Right lobe of liver (tissue), 6 donors: ENCODE data around the gene HNRNPLL. TPM values are rescaled to one million over a fixed set of nuclear protein-coding genes. Genes with fewer than 3 reads are reported as not detected.
A peak's percentile ranks its signal among the peaks of the same experiment; 100 is the strongest.

Experiments
- ATAC-seq, 4 donors: fragments of 200-7000 bp; cut with Tn5 transposase; one replicate each; pipeline ENCODE4 v1.9.1; 2020; ENCODE audit warnings: mild to moderate bottlenecking in 4 of 4, moderate library complexity in 4 of 4
- DNase-seq, 3 donors: peaks; one replicate each; pipeline ENCODE4 v3.0.0-alpha.2; 2020
- H3K27ac ChIP-seq, 3 donors: fragments of 200-600 bp; one replicate each; pipeline ENCODE4 v1.8.0; 2022
- H3K27me3 ChIP-seq, 2 donors: fragments of 200-600 bp; one replicate each; pipeline ENCODE4 v1.8.0; 2022
- H3K36me3 ChIP-seq, 4 donors: fragments of 200-600 bp; sonication (generic) in 1 of 4; one replicate each; pipeline versions ENCODE4 v1.5.1 to v1.8.0; 2017 to 2022; ENCODE audit warnings: control low read depth in 1 of 4
- H3K4me1 ChIP-seq, 4 donors: fragments of 200-600 bp; sonication (generic) in 1 of 4; one replicate each; pipeline versions ENCODE4 v1.5.1 to v1.8.0; 2017 to 2022; ENCODE audit warnings: control low read depth in 1 of 4
- H3K4me3 ChIP-seq, 3 donors: fragments of 200-600 bp; one replicate each; pipeline ENCODE4 v1.8.0; 2022
- H3K9me3 ChIP-seq, 4 donors: fragments of 200-600 bp; sonication (generic) in 1 of 4; one replicate each; pipeline versions ENCODE4 v1.5.1 to v1.8.0; 2017 to 2022; ENCODE audit warnings: control low read depth in 1 of 4
- POLR2A ChIP-seq: fragments of 450-650 bp; IDR thresholded peaks from one replicate; pipeline ENCODE4 v1.6.1; 2017; ENCODE audit warnings: antibody characterized with exemption, mild to moderate bottlenecking
- WGBS: methylation state at CpG from one replicate; pipeline ENCODE4 v1.1.6; 2018; ENCODE audit warnings: low coverage, low lambda C conversion rate; ENCODE audit not compliant: insufficient coverage; ENCODE audit errors: missing lambda C conversion rate; 5-methylcytosine and 5-hydroxymethylcytosine counted together
- intact Hi-C, 2 donors: fragments of 100-400 bp; cut with DNase I; formaldehyde crosslinking; loops; one replicate each; pipeline versions ENCODE4 v1.11.2 to v1.14.1; 2022
- total RNA-seq, 6 experiments: library from RNA; depleted of rRNA in 2 of 6; stranded (reverse); fragments of >200 nt in 2 of 6; fragmentation: NEBNext Ultra II Directional in 3 of 6; extraction: Animal tissue kit (Norgen Biotek cat#: 25700) in 3 of 6; gene quantifications; one replicate each; pipeline versions ENCODE4 v1.1.0 to v1.2.4, GENCODE V29; 2016 to 2023
- TF ChIP-seq, protein P1 (sequence below), 4 donors: fragments of 200-600 bp in 3 of 4; fragments of 450-650 bp in 1 of 4; IDR thresholded peaks; one replicate each; pipeline versions ENCODE4 v1.5.1 to v1.8.0; 2016 to 2022; ENCODE audit warnings: antibody characterized with exemption in 4 of 4, mild to moderate bottlenecking in 2 of 4
- donor health status: DM: no; HTN: yes; CAD: no.
- donor health status: DM: no; HTN: no; CAD: no.
- donor health status: DM: no; HTN: no; CAD: no.
- donor health status: DM: no; HTN: yes; CAD: no.
- donor health status: DM: no; HTN: yes; CAD: no.

Gene HNRNPLL
- total RNA-seq, 6 experiments from 2014 or later, result 9.2 to 15.9 (median 13.9) TPM

- Histone ChIP-seq H3K36me3 (no peaks in the 10 kb centered on the region), H3K27ac (no peak overlapping the region), H3K4me3 (peak overlapping the region; percentile 30 to 48 (median 46)), H3K4me1 (peaks cover 0 to 8% (median 0%) of the 10 kb centered on the region in 4 donors), H3K9me3 (no peaks in the 10 kb centered on the region), H3K27me3 (no peaks in the 10 kb centered on the region)
- no peak for ATAC-seq
- WGBS, result 86% methylated on average over 5 of the region's 5 CpGs
- TF ChIP-seq, protein P1, sequence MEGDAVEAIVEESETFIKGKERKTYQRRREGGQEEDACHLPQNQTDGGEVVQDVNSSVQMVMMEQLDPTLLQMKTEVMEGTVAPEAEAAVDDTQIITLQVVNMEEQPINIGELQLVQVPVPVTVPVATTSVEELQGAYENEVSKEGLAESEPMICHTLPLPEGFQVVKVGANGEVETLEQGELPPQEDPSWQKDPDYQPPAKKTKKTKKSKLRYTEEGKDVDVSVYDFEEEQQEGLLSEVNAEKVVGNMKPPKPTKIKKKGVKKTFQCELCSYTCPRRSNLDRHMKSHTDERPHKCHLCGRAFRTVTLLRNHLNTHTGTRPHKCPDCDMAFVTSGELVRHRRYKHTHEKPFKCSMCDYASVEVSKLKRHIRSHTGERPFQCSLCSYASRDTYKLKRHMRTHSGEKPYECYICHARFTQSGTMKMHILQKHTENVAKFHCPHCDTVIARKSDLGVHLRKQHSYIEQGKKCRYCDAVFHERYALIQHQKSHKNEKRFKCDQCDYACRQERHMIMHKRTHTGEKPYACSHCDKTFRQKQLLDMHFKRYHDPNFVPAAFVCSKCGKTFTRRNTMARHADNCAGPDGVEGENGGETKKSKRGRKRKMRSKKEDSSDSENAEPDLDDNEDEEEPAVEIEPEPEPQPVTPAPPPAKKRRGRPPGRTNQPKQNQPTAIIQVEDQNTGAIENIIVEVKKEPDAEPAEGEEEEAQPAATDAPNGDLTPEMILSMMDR (IDR thresholded peaks at IDR 0.05), result no peak
- TF ChIP-seq POLR2A, result no peak
- intact Hi-C loops, result no loop called here
- no peak for DNase-seq
Observed at GRCh38 chr2:38527338-38528007, 75.3 kb downstream of the HNRNPLL start.

GRCh38 chr2:38526195-38526594 is 76.5 kb downstream of the HNRNPLL start:
- no peak overlapping the region for H3K4me3 ChIP-seq
- H3K27ac ChIP-seq, result no peak overlapping the region
- TF ChIP-seq, protein P1 (IDR thresholded peaks at IDR 0.05), result no peak
- H3K27me3 ChIP-seq, result no peaks in the 10 kb centered on the region
- 43% methylated on average over 2 of the region's 2 CpGs for WGBS
- H3K36me3 ChIP-seq, result no peaks in the 10 kb centered on the region
- DNase-seq, result no peak
- H3K4me1 ChIP-seq, result peaks cover 0 to 8% (median 0%) of the 10 kb centered on the region in 4 donors
- peak in 3 of 4 donors; percentile 56 to 76 (median 71) for ATAC-seq
- H3K9me3 ChIP-seq, result no peaks in the 10 kb centered on the region
- intact Hi-C loops, result no loop called here

DNA sequence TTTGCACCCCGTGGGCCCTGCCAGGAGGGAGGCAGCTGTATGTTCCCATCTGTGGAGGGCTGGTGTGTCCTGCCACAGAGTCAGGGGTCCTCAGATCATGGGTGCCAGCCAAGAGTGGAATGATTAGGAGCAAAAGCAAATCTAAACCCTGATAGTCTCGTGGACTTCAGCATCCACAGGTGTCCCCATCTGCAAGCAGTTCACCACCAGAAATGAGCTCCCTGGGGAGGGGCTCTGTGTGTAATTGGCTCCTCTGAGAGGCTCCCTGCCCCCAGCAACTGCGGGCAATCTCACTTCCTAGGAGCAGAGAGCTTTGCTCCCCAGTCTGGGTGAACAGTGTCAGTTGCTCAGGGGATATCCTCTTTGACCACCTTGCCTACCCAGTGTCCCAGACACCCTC is 78.1 kb downstream of the HNRNPLL start:
- ATAC-seq, result no peak
- no peak for DNase-seq
- H3K27ac ChIP-seq, result no peak overlapping the region
- 43% methylated on average over 1 of the region's 3 CpGs for WGBS
- no peaks in the 10 kb centered on the region for H3K36me3 ChIP-seq
- intact Hi-C loops, result no loop called here
- TF ChIP-seq, protein P1 (IDR thresholded peaks at IDR 0.05), result no peak
- no peaks in the 10 kb centered on the region for H3K27me3 ChIP-seq
- H3K9me3 ChIP-seq, result no peaks in the 10 kb centered on the region
- H3K4me3 ChIP-seq, result no peak overlapping the region
- peaks cover 0 to 8% (median 0%) of the 10 kb centered on the region in 4 donors for H3K4me1 ChIP-seq

DNA sequence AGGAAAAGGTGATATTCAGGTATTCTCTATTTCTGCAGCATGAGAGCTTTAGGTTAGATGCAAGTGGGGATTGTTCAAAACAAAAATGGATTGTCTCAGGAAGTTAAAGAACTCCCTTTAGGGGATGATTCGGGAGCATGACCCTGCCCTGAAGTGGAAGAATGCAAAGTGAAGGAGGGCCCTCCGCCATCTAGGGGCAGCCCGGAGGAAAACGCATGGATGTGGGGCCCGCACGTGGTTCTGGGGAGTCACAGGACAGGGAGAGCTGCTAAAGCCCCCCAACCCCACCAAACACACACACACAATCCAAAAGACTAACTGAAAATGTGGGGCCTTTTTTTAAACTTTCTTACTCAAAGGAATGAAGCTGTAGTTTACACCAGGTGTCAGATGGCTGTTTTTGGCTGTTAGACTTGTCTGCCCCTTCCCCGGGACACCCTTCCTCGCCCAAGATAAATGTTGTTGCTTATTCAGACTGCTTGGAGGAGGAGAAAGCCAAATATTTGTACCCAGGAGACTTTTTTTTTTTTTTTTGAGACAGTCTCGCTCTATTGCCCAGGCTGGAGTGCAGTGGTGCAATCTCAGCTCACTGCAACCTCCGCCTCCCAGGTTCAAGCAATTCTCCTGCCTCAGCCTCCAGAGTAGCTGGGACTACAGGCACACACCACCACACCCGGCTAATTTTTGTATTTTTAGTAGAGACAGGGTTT is 78.8 kb downstream of the HNRNPLL start:
- Histone ChIP-seq H3K4me1 (peaks cover 0 to 8% (median 0%) of the 10 kb centered on the region in 4 donors), H3K27ac (no peak overlapping the region), H3K4me3 (no peak overlapping the region), H3K9me3 (no peaks in the 10 kb centered on the region), H3K36me3 (no peaks in the 10 kb centered on the region), H3K27me3 (no peaks in the 10 kb centered on the region)
- DNase-seq, result no peak
- intact Hi-C loops, result no loop called here
- TF ChIP-seq, protein P1 (IDR thresholded peaks at IDR 0.05), result no peak
- no peak for TF ChIP-seq POLR2A
- 71% methylated on average over 9 of the region's 11 CpGs for WGBS
- ATAC-seq, result no peak
